Measurements from ENCODE around the gene LATS2.

DNA sequence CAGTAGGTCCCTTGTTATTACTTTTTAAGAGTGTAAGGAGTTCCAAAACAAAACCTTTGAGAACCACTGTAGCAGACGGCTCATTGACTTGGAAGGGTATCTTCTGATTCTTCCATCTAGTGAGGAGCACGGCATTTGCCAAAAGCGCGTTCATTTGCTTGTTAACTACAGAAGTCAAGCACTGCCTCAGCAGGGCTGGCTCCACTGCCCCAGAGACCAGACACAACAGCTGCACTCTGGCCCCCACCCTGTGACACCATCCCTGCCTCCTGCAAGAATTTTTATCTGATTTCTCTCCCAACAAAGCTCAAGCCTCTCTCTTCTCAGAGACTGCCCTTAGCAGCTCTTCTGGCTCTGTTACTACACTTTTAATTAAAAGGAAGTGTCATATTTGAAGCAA lies 138.1 kb downstream of the LATS2 start:
- TF ChIP-seq CTCF (IDR thresholded peaks at IDR 0.05) (no peak), POLR2A (IDR thresholded peaks at IDR 0.05) (no peak), POLR2AphosphoS5 (IDR thresholded peaks at IDR 0.05; ENCODE audit: insufficient read depth in 1 of 2, low read depth in 1 of 2) (no peak)
